H1 (cell line): ENCODE data around the gene RNPEPL1. TPM values are rescaled to one million over a fixed set of nuclear protein-coding genes. Genes with fewer than 3 reads are reported as not detected.

Experiments
- CTCF ChIA-PET: fragments of 300-600 bp; sonication (Branson Sonifier 250); formaldehyde crosslinking; loops from one replicate; lab custom pipeline; 2021; ENCODE audit not compliant: partially characterized antibody; lab: Charles Lee
- POLR2A ChIA-PET: fragments of 300-600 bp; sonication (Branson Sonifier 250); formaldehyde crosslinking; loops from one replicate; lab custom pipeline; 2021; ENCODE audit warnings: inconsistent platforms; ENCODE audit not compliant: partially characterized antibody; lab: Charles Lee
- DNase-seq, 2 experiments: peaks; one replicate each; pipeline versions ENCODE4 v3.0.0 to v3.0.0-alpha.2; 2010 to 2022; ENCODE audit warnings: low spot score in 2 of 2, low read depth in 1 of 2, mixed read lengths in 1 of 2
- FAIRE-seq: peaks from 2 replicates; lab custom pipeline; 2011; peaks lifted over from hg19 to GRCh38; lab: Jason Lieb, UNC
- H2AFZ ChIP-seq: 2 replicates; pipeline ENCODE4 v1.8.1; 2012; ENCODE audit warnings: low read length, inconsistent platforms
- H2AK5ac ChIP-seq: 2 replicates; pipeline ENCODE4 v1.6.1; 2013; ENCODE audit warnings: low read depth, low read length
- H2BK120ac ChIP-seq: replicated peaks from 2 replicates; pipeline ENCODE3; 2013; ENCODE audit warnings: low read depth, low read length, inconsistent platforms
- H2BK12ac ChIP-seq: 2 replicates; pipeline ENCODE4 v1.6.1; 2013; ENCODE audit warnings: low read depth, low read length
- H2BK15ac ChIP-seq: 2 replicates; pipeline ENCODE4 v1.6.1; 2013; ENCODE audit warnings: low read length
- H2BK20ac ChIP-seq: 2 replicates; pipeline ENCODE4 v1.6.1; 2013; ENCODE audit warnings: low read length
- H2BK5ac ChIP-seq: 2 replicates; pipeline ENCODE4 v1.6.1; 2013; ENCODE audit warnings: low read depth, low read length
- H3K14ac ChIP-seq: 2 replicates; pipeline ENCODE4 v1.6.1; 2013; ENCODE audit warnings: inconsistent platforms; ENCODE audit not compliant: insufficient read length
- H3K18ac ChIP-seq: 2 replicates; pipeline ENCODE4 v1.6.1; 2013; ENCODE audit warnings: low read length; ENCODE audit errors: extremely low read depth
- H3K23ac ChIP-seq: 2 replicates; pipeline ENCODE4 v1.6.1; 2013; ENCODE audit warnings: inconsistent platforms; ENCODE audit not compliant: insufficient read length
- H3K23me2 ChIP-seq: 2 replicates; pipeline ENCODE4 v1.6.1; 2013; ENCODE audit warnings: low read depth, low read length
- H3K27ac ChIP-seq: 2 replicates; pipeline ENCODE4 v1.6.1; 2011; ENCODE audit warnings: low read depth, low read length, inconsistent platforms
- H3K27me3 ChIP-seq, 4 experiments: replicated peaks in 1 of 4; 1 replicate in 1 of 4; 2 replicates in 3 of 4; pipeline versions ENCODE4 v1.6.1 to v1.8.1; 2011 to 2013; ENCODE audit warnings: low read length in 3 of 4, mild to moderate bottlenecking in 3 of 4, inconsistent platforms in 2 of 4, mixed read lengths in 2 of 4, moderate library complexity in 1 of 4; ENCODE audit not compliant: control insufficient read depth in 3 of 4, insufficient read depth in 3 of 4; ENCODE audit errors: extremely low read depth in 1 of 4
- H3K36me3 ChIP-seq, 4 experiments: 2 replicates each; pipeline versions ENCODE4 v1.6.1 to v1.8.1; 2011 to 2013; ENCODE audit warnings: mild to moderate bottlenecking in 4 of 4, low read length in 3 of 4, moderate library complexity in 2 of 4, control low read depth in 1 of 4, inconsistent platforms in 1 of 4; ENCODE audit not compliant: insufficient read depth in 4 of 4, control insufficient read depth in 2 of 4
- H3K4ac ChIP-seq: replicated peaks from 2 replicates; pipeline ENCODE3; 2013; ENCODE audit warnings: low read length, low read depth, mixed read lengths, inconsistent platforms; ENCODE audit not compliant: insufficient read length
- H3K4me1 ChIP-seq, 4 experiments: replicated peaks in 1 of 4; 1 replicate in 1 of 4; 2 replicates in 3 of 4; pipeline versions ENCODE4 v1.6.1 to v1.8.1; 2011 to 2013; ENCODE audit warnings: low read length in 3 of 4, inconsistent platforms in 2 of 4, mixed read lengths in 1 of 4; ENCODE audit not compliant: insufficient read depth in 4 of 4, control insufficient read depth in 3 of 4
- H3K4me2 ChIP-seq, 2 experiments: 2 replicates each; pipeline versions ENCODE4 v1.6.1 to v1.8.1; 2011 to 2013; ENCODE audit warnings: low read depth in 2 of 2, low read length in 2 of 2, control low read depth in 1 of 2, inconsistent platforms in 1 of 2, mild to moderate bottlenecking in 1 of 2; ENCODE audit not compliant: insufficient read depth in 1 of 2
- H3K4me3 ChIP-seq, 4 experiments: fragments of 200-600, 300-600 bp in 1 of 4; sonication (generic), shearing (Covaris generic), sonication (Bioruptor Twin) in 1 of 4; 2 replicates each; pipeline versions ENCODE4 v1.5.1 to v1.8.1; 2011 to 2016; ENCODE audit warnings: low read length in 4 of 4, low read depth in 3 of 4, control low read depth in 2 of 4, inconsistent platforms in 2 of 4, mild to moderate bottlenecking in 2 of 4, mixed read lengths in 1 of 4, moderate library complexity in 1 of 4; ENCODE audit not compliant: insufficient read depth in 2 of 4; ENCODE audit errors: extremely low read depth in 1 of 4
- H3K56ac ChIP-seq: replicated peaks from 2 replicates; pipeline ENCODE3; 2013; ENCODE audit warnings: low read depth, mild to moderate bottlenecking, mixed read lengths, low read length, inconsistent platforms; ENCODE audit not compliant: insufficient read length
- H3K79me1 ChIP-seq: 2 replicates; pipeline ENCODE4 v1.6.1; 2013; ENCODE audit warnings: low read depth, low read length, control low read depth
- H3K79me2 ChIP-seq, 2 experiments: 2 replicates each; pipeline versions ENCODE4 v1.6.1 to v1.8.1; 2012 to 2013; ENCODE audit warnings: low read length in 2 of 2, mild to moderate bottlenecking in 2 of 2, inconsistent platforms in 1 of 2; ENCODE audit not compliant: insufficient read depth in 2 of 2, control insufficient read depth in 1 of 2
- H3K9ac ChIP-seq, 4 experiments: replicated peaks in 1 of 4; 1 replicate in 1 of 4; 2 replicates in 3 of 4; pipeline versions ENCODE4 v1.6.1 to v1.8.1; 2011 to 2013; ENCODE audit warnings: low read depth in 3 of 4, low read length in 3 of 4, control low read depth in 2 of 4, mild to moderate bottlenecking in 2 of 4, moderate library complexity in 2 of 4, inconsistent platforms in 1 of 4; ENCODE audit errors: extremely low read depth in 1 of 4
- H3K9me3 ChIP-seq, 2 experiments: 2 replicates each; pipeline versions ENCODE4 v1.6.1 to v1.8.1; 2012 to 2013; ENCODE audit warnings: mild to moderate bottlenecking in 2 of 2, moderate library complexity in 2 of 2, control low read depth in 1 of 2, inconsistent platforms in 1 of 2, low read depth in 1 of 2, low read length in 1 of 2, mixed read lengths in 1 of 2; ENCODE audit not compliant: insufficient read depth in 2 of 2
- H4K20me1 ChIP-seq, 2 experiments: replicated peaks in 1 of 2; 2 replicates each; pipeline versions ENCODE3 to v1.8.1; 2011 to 2013; ENCODE audit warnings: inconsistent platforms in 2 of 2, low read length in 2 of 2, mild to moderate bottlenecking in 1 of 2; ENCODE audit not compliant: insufficient read depth in 2 of 2, control insufficient read depth in 1 of 2
- H4K5ac ChIP-seq: 2 replicates; pipeline ENCODE4 v1.6.1; 2013; ENCODE audit warnings: low read length, low read depth, mixed read lengths, inconsistent platforms; ENCODE audit not compliant: insufficient read length
- H4K8ac ChIP-seq: 2 replicates; pipeline ENCODE4 v1.8.0; 2013; ENCODE audit warnings: mild to moderate bottlenecking, moderate library complexity, low read length, inconsistent platforms; ENCODE audit not compliant: insufficient read depth; ENCODE audit errors: extremely low read depth
- H4K91ac ChIP-seq: replicated peaks from 2 replicates; pipeline ENCODE3; 2013; ENCODE audit warnings: low read length, mixed read lengths, inconsistent platforms; ENCODE audit not compliant: insufficient read length
- HDAC2 ChIP-seq, 2 experiments: fragments of 300-600 bp in 1 of 2; sonication (generic) in 1 of 2; IDR thresholded peaks; 2 replicates each; pipeline ENCODE4 v1.6.1; 2011 to 2012; ENCODE audit warnings: low read depth in 2 of 2, low read length in 2 of 2, mild to moderate bottlenecking in 2 of 2, moderate library complexity in 2 of 2, borderline replicate concordance in 1 of 2, inconsistent platforms in 1 of 2
- WGBS, 2 experiments: shearing (Covaris generic) in 1 of 2; methylation state at CpG; one replicate each; pipeline versions ENCODE4 v1.1.6 to v1.1.7; 2013 to 2015; ENCODE audit warnings: low lambda C conversion rate in 2 of 2, mixed read lengths in 2 of 2, inconsistent platforms in 1 of 2, low coverage in 1 of 2, missing lambda C conversion rate in 1 of 2; ENCODE audit not compliant: insufficient replicate concordance in 2 of 2, insufficient coverage in 1 of 2, insufficient read length in 1 of 2; ENCODE audit errors: extremely low coverage in 1 of 2, missing lambda C conversion rate in 1 of 2; 5-methylcytosine and 5-hydroxymethylcytosine counted together
- polyA plus RNA-seq, 7 experiments: library from polyadenylated mRNA; depleted of rRNA in 3 of 7; stranded (reverse) in 5 of 7; unstranded in 2 of 7; fragments of >200 nt in 5 of 7; fragments of 200-250 nt in 2 of 7; gene quantifications; 1 replicate in 5 of 7; 2 replicates in 1 of 7; 4 replicates in 1 of 7; pipeline versions ENCODE4 v1.2.1 to v1.2.3, GENCODE V29; 2011 to 2013; ENCODE audit warnings: missing spikeins in 2 of 7, mixed read lengths in 2 of 7
- total RNA-seq: library from RNA; stranded (reverse); fragmentation: NEBNext Ultra II Directional; extraction: Animal tissue kit (Norgen Biotek cat#: 25700); gene quantifications from 2 replicates; pipeline ENCODE4 v1.2.1, GENCODE V29; 2021

RNPEPL1 gene
- total and polyA plus RNA-seq, 2 of the 8 experiments (the other 6 are each of a cell fraction or from before 2014, with no cell fraction given), result 9.0 to 11.3 TPM

DNA sequence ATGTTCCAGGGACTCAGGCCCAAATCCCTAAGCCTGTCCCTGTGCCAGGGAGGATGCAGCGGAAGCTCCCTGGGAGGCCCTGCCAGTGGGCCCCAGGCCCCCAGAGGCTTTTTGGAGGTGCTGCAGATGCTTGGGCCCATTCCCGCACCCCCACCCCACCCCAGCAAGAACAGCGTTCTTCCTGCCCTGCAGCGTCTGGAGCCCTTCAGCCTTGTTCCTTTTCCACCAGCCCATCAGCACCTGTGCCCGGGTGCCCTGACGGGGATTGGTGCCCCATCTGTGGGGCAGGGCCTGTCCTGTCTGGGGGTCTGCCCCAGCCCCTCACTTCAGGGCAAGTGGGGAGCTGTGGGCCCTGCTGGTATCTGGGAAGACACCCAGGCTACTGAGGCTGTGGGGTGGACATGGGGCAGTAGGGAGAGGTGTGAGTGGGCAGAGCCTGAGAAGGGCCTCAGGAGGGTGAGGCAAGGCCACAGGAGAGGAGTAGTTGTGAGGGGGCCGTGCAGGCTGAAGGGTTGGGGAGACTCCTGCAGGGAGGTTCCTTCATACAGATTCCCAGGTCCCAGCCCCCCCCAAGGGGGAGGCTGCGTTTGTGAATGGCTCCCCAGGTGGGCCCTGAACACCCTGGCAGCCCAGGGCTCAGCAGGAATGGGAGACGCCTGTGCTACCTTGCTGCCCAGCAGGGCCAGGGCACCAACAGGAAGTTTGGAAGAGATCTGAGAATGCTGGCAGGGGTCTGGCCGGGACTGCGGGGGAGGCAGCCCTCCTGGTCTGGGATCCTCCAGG lies 2.4 kb downstream of the RNPEPL1 start:
- Histone ChIP-seq H2BK15ac (no peak overlapping the region), H2AK5ac (no peak overlapping the region), H2BK12ac (no peak overlapping the region), H2BK120ac (no peak overlapping the region), H3K4me3 (no peak overlapping the region), H4K5ac (no peak overlapping the region), H3K79me1 (no peaks in the 10 kb centered on the region), H3K18ac (no peak overlapping the region), H2BK20ac (no peak overlapping the region), H4K20me1 (peaks cover 3 to 20% of the 10 kb centered on the region in 2 experiments), H3K79me2 (no peaks in the 10 kb centered on the region), H3K14ac (no peak overlapping the region), H3K27ac (no peak overlapping the region), H2BK5ac (no peak overlapping the region), H3K27me3 (peaks cover 18 to 34% (median 30%) of the 10 kb centered on the region in 4 experiments), H4K8ac (no peak overlapping the region), H3K4ac (no peak overlapping the region), H2AFZ (no peak overlapping the region), H3K36me3 (no peaks in the 10 kb centered on the region), H3K9me3 (no peaks in the 10 kb centered on the region), H3K56ac (no peak overlapping the region), H3K23ac (no peak overlapping the region), H3K4me1 (peaks cover 0 to 26% (median 17%) of the 10 kb centered on the region in 4 experiments; a peak in 6 of 7 replicates), H3K9ac (no peak overlapping the region), H3K23me2 (peaks cover 10% of the 10 kb centered on the region; the same call in 1 of the 2 replicates), H3K4me2 (no peak overlapping the region), H4K91ac (no peak overlapping the region)
- WGBS, 2 experiments, result 89% methylated on average over 11 of the region's 11 CpGs; no CpG with 5 or more reads in 1 of the 2 experiments
- no peak for FAIRE-seq
- ChIA-PET POLR2A (interaction anchor here (2.5 kb wide), 1 partner anchor 16 kb away, joined by 6 read pairs; the partner anchor contains the start of gene CAPN10), CTCF (interaction anchor here (1.5 to 1.9 kb wide), 2 partner anchors 9 to 16 kb away, joined by 5 to 8 read pairs; partner anchors contain the start of gene CAPN10)
- no peak for DNase-seq
- TF ChIP-seq HDAC2 (IDR thresholded peaks at IDR 0.05; ENCODE audit: borderline replicate concordance in 1 of 2, low read depth in 2 of 2, low read length in 2 of 2), result no peak
